HG03442 (cell line): ENCODE data around the gene CACNA1B.

Experiments used
- ATAC-seq: cut with Tn5 transposase; IDR thresholded peaks from one replicate; pipeline ENCODE4 v1.9.1; 2021; ENCODE audit warnings: mild to moderate bottlenecking, moderate library complexity; ENCODE audit not compliant: unreplicated experiment

CACNA1B gene

DNA sequence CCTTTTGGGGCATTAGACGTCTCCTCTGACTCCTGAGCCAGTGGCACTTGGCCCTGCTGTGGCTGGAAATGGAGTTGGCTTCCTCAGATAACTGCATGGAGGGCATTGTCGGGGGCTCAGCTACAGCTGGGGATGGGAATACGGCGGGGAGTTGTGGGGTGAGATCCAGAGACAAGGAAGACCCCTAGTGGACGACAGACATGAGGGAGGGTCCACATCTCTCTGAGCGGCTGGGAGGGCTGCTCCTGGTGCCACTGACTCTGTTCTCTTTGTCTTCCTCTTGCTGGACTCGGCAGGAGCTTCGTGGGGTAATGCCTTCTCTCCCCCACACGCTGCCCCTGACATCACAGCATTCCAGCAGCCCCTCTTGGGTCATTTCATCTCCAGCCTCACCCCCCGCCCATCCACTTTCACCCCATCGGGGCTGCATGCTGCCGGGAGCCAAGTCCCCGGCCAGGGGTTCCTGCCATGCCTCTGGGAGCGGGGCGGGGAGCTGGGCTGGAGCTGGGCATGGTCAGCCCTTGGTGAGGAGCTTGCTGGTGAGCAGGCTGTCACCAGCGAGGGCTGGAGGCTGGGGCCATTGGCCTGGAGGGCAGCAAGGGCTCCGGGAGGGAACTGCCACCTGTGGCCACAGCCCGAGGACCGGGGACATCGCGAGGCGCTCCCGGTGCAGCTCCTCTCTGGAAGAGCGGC lies 172.3 kb downstream of the CACNA1B start:
- ATAC-seq, result no peak

DNA sequence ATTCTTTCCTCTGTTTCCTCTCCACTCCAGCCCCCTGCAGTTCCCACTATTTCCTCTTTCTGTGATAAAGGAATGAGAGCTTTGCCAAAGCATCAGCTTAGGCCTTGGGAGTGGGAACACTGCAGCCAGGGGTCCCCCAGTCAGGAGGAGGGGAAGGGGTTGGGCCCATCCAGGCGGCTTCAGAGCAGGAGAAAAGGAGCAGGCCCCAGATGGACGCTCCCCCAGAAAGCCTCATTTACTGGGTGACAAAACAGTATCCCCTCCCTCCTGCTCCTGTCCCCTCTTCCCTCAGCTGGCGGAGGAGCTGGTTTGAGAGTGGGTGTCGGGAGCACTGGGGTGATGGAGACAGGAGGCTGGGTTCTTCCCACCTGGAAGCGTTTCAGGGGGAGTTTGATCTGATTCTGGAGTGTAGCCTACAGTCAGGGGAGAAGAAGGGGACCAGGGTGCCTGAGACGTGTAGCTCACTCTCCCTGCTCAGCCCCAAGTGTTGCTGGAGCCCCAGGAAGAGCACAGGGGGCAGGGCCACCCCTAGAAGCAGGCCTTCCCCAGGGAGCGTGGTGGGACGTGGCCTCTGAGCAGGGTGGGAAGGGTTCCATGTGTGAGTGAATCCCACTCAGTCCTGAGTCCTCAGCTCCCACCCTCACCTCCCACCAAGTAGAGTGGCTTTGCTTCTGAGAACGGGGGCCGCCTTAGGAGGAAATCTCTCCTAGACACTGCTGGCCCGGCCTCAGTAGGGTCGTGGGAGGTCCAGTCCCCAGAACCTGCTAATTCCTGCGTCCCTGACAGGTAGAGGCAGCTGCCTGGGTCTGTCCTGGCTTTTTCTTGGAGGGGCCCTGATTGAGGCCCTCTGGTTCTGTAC lies 173.1 kb downstream of the CACNA1B start:
- no peak for ATAC-seq

- ATAC-seq, result no peak
Observed at GRCh38 chr9:138051586-138052321, 174.2 kb downstream of the CACNA1B start.

- no peak for ATAC-seq
Observed at GRCh38 chr9:138052322-138052615, 174.7 kb downstream of the CACNA1B start.

DNA sequence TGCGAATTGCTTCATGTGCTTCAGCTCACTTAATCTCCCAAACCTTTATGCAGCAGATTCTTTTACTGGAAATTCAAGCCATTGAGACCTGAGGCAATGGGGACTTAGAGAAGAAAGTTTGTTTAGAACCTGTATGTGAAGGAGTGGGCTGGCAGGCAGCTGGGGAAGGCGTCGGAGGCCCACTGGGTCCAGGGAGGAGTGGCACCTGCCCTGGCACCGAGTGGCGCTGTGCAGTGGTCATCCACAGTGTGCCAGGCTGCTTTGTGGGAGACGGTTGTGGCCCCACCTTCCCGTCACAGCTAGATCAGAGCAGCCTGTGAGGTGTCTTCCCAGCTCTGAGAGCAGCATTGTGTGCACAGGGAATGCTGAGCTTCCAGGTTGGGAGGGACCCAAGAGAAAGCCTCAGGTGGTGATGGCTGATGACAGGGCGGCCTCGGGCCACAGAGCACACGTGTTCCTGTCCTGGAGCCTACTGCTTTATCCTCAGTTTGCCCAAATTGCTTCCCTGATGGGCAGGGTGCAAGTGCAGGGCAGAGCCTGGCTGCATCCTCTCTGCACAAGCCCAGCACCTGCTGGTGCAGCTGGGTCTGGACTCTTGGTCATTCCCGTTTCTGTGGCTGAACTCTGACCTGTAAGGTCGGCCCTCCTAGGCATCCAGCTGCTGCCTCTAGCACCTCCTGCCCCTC lies 175.2 kb downstream of the CACNA1B start:
- ATAC-seq, result no peak

- no peak for ATAC-seq
Observed at GRCh38 chr9:138053321-138053868, 175.8 kb downstream of the CACNA1B start.

- no peak for ATAC-seq
Observed at GRCh38 chr9:138053996-138054752, 176.6 kb downstream of the CACNA1B start.

GRCh38 chr9:138057726-138058125 lies 180.1 kb downstream of the CACNA1B start:
- ATAC-seq, result no peak

DNA sequence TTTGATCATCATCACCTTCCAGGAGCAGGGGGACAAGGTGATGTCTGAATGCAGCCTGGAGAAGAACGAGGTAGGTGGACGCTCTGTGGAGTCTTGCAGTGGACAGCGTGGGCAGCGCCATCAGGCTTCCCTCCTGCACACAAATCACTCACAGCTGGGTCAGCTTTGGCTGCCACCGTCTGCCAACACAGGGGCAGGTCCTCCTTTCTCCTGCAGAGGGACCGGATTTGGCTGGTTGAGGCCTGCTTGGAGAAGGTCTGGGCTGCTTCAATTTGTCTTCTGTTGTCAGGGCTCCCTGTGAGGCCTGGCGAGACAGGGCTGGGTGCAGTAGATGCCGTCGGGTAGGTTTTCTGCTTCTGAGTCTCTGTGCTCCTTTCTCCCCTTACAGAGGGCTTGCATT lies 180.6 kb downstream of the CACNA1B start:
- ATAC-seq, result no peak

GRCh38 chr9:138059196-138059595 lies 181.6 kb downstream of the CACNA1B start:
- ATAC-seq, result no peak

DNA sequence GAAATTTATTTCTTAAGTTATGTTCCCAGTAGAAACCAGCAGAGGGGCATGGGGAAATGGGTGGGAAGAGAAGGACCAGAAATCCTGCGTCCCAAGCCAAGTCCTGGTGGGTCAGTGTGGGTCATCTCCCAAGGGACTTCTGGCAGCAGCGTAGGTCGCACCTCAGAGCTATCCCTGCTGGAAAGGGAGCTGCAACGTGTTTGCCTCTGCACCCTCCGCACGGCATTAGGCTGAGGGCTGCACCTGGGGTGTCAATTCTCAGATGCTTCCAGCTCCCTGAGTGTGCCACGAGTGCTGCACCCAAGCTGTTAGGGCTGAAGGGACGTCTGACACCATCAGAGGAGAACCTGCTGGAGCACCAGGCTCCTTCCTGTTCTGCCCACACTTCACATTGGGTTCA lies 182.8 kb downstream of the CACNA1B start:
- ATAC-seq, result no peak

DNA sequence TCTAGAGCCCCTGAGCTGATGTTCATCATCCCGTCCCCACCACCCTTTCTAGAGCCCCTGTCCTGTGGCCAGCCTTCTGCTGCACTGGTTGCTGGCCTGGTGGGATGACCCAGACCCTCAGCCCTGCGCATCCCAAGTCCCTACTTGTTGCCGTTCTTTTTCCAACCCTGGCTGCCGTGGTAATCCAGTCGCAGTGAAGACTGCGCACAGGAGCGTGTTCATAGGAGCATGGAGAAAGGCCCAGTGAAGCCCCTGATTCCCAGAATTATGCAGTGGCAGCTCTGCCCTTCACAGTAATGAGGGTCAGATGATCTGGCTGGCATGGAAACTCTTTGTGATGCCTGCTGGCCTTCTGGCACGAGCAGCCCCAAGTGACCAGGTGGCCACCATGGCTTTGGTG lies 183.3 kb downstream of the CACNA1B start:
- no peak for ATAC-seq

- no peak for ATAC-seq
Observed at GRCh38 chr9:138061631-138062030, 184.0 kb downstream of the CACNA1B start.

DNA sequence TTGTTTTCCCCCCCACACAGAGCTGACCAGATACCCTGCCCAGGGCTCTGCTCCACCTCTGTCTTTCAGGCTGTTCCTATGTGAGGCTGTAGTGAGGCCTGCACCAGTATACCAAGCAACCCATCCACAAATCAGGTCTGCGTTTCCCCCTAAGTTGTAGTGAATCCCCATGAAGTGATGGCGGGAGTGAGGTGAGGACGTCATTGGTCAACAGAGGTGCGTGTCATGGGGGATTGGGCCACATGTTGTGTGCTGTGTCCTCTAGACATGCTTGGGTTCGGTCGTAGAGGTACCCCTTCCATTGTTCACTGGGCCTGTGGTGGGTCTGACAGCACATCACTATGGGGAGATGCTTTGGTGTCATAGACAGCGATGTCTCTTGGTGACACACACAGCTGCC lies 184.6 kb downstream of the CACNA1B start:
- ATAC-seq, result no peak

DNA sequence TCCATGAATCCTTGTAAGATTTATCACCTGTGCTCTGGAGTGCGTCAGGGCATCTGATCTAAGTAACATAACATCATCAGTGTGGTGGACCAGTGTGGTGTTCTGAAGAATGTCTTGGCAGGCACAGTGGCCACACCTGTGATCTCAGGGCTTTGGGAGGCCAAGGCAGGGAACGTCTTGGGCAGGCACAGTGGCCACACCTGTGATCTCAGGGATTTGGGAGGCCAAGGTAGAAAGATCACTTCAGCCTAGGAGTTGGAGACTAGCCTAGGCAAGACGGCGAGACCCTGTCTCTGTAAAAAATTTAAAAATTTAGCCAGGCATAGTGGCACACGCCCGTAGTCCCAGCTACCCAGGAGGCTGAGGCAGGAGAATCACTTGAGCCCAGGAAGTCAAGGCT lies 185.5 kb downstream of the CACNA1B start:
- no peak for ATAC-seq

- ATAC-seq, result no peak
Observed at GRCh38 chr9:138063785-138064184, 186.2 kb downstream of the CACNA1B start.

DNA sequence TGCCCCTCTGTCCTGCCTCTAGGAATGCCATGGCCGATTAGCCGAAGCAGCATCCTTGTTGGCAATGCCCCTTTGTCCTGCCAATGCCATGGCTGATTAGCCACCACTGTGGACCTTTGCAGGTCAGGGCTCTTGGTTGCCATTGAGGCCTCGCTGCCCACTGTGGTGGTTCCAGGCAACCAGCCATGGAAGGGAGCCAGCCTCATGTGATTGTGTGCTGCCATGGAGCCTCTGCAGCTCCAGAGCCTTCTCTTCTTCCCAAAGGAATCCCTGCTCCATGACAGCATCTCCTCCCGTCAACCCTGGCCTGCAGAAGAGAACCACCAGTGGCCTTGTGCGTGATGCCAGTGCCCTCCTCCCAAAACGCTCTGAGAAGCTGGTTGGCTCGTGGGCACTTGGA lies 187.0 kb downstream of the CACNA1B start:
- no peak for ATAC-seq

GRCh38 chr9:138065287-138065686 lies 187.7 kb downstream of the CACNA1B start:
- no peak for ATAC-seq

- ATAC-seq, result no peak
Observed at GRCh38 chr9:138066049-138066448, 188.5 kb downstream of the CACNA1B start.
